Hepatocyte (in vitro differentiated cells): Measurements from ENCODE around the gene TNPO3.

Source experiments
- EZH2 ChIP-seq: fragments of 200-600 bp; sonication (generic); IDR thresholded peaks from 2 replicates; pipeline ENCODE4 v1.6.1; 2016; ENCODE audit warnings: antibody characterized with exemption, mild to moderate bottlenecking, borderline replicate concordance
- EZH2phosphoT487 ChIP-seq: fragments of 200-600 bp; sonication (generic); IDR thresholded peaks from one replicate; pipeline ENCODE4 v1.6.1; 2018; ENCODE audit warnings: antibody characterized with exemption, mild to moderate bottlenecking, low read depth, moderate library complexity; ENCODE audit not compliant: unreplicated experiment, severe bottlenecking
- TF ChIP-seq, protein P1 (sequence below): fragments of 200-600 bp; sonication (generic); IDR thresholded peaks from 2 replicates; pipeline ENCODE4 v1.5.1; 2016; ENCODE audit warnings: antibody characterized with exemption, mild to moderate bottlenecking; ENCODE audit not compliant: poor library complexity

DNA sequence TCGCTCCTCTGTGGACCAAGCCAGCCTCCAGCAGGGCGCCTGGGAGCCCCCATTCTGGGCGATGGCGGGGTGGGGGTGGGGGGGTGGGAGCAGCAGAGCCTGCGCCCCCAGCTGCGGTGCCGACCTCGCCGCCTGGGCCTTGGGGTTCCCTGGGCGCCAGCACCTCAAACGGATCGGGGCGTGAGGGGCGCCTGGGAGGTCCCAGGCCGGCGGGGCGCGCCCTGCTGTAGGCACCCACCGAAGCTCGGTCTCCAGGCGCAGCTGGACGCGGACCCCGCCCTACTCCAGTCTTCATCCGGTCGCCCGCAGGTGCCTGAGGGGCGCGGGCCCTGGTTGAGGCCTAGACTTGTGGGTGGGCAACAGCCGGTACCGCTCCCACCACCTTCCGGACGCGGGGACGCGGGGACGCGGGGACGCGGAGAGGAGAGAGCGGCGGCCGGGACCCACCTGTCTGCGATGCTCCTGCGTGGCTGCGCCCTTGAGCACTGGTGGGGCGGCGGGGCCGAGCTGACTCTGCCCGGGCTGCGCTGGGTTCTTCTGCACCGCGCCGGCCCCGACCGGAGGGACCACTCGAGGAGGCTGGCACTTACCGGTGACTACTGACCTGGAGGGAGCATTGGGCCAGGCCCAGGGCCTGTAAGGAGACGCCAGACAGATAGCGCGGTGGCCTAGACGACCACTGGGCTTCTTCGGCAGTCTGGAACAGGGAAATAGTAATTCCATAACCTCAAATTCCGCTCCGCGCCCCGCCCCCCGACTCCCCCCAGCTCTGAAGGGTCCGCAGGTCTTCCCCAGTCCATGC lies 138.9 kb downstream of the TNPO3 start:
- TF ChIP-seq, protein P1, sequence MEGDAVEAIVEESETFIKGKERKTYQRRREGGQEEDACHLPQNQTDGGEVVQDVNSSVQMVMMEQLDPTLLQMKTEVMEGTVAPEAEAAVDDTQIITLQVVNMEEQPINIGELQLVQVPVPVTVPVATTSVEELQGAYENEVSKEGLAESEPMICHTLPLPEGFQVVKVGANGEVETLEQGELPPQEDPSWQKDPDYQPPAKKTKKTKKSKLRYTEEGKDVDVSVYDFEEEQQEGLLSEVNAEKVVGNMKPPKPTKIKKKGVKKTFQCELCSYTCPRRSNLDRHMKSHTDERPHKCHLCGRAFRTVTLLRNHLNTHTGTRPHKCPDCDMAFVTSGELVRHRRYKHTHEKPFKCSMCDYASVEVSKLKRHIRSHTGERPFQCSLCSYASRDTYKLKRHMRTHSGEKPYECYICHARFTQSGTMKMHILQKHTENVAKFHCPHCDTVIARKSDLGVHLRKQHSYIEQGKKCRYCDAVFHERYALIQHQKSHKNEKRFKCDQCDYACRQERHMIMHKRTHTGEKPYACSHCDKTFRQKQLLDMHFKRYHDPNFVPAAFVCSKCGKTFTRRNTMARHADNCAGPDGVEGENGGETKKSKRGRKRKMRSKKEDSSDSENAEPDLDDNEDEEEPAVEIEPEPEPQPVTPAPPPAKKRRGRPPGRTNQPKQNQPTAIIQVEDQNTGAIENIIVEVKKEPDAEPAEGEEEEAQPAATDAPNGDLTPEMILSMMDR: no peak
- TF ChIP-seq EZH2phosphoT487 (no peak), EZH2 (no peak)
